ENCODE results near the gene GMNN. TPM values are rescaled to one million over a fixed set of nuclear protein-coding genes. Genes with fewer than 3 reads are reported as not detected.
"Not testable (repeated sequence)": the region's sequence is repeated elsewhere in the genome, so short reads cannot be mapped to it uniquely, and the experiment has no call there.

Gene GMNN
- total RNA-seq, 5 donors from 2014 or later (not counting 1 experiment from before 2014, with no cell fraction given), result 5.7 to 12.3 (median 6.1) TPM

DNA sequence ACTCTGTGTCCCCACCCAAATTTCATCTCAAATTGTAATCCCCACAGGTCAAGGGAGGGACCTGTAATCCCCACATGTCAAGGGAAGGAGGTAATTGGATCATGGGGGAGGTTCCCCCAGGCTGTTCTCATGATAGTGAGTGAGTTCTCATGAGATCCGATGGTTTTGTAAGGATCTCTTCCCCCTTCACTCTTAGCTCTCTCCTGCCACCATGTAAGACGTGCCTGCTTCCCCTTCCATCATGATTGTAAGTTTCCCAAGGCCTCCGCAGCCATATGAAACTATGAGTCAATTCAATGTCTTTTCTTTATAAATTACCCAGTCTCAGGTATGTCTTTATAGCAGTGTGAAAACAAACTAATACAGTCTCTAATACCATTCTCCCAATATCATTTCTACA is 23.9 kb upstream of the GMNN start:
- POLR2A ChIA-PET; H3K9me3 ChIP-seq; DNase-seq; H3K27ac ChIP-seq (ENCODE audit: low read length); H3K27ac Mint-ChIP-seq; H3K36me3 Mint-ChIP-seq; H3K4me1 ChIP-seq (ENCODE audit: control insufficient read depth in 1 of 2, extremely low read depth in 1 of 2, insufficient read depth in 2 of 2, low read length in 2 of 2); H3K4me3 Mint-ChIP-seq; H3K36me3 ChIP-seq (ENCODE audit: control insufficient read depth in 2 of 2, extremely low read depth in 1 of 2, insufficient read depth in 1 of 2, low read length in 1 of 2); H3K9me3 Mint-ChIP-seq; CTCF ChIA-PET; H3K27me3 Mint-ChIP-seq; ATAC-seq (replicated peaks in 1 of 4); H3K4me1 Mint-ChIP-seq; H3K27me3 ChIP-seq (replicated peaks in 1 of 2; ENCODE audit: control insufficient read depth in 2 of 2, extremely low read depth in 1 of 2, insufficient read depth in 2 of 2, low read length in 1 of 2); H3K4me3 ChIP-seq (ENCODE audit: control insufficient read depth in 1 of 2, extremely low read depth in 1 of 2, low read length in 1 of 2): not testable (repeated sequence)
- WGBS (ENCODE audit: insufficient coverage), result no CpG with 5 or more reads among the region's 3 CpGs

DNA sequence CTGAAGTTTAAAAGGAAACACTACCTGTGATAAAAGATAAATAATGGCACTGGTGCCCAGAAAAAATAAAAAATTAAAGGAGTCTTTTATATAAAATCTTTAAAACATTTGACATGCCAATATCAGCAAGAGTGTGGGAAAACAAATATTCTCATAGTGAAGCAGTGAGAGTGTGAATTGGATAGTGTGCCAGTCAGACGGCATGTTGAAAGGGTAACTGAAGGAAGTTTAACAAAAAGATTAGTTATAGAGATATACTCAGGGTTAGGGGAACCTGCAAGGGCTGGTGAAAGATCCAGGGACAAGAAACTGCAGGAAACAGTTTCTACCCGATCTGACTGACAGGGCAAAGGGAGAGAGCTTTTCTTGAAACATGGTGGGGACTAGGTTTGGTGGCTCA is 22.2 kb upstream of the GMNN start:
- POLR2A ChIA-PET, result no interaction called here
- H3K36me3 Mint-ChIP-seq, result no peaks in the 10 kb centered on the region
- Histone ChIP-seq H3K27me3 (replicated peaks in 1 of 2; ENCODE audit: control insufficient read depth in 2 of 2, extremely low read depth in 1 of 2, insufficient read depth in 2 of 2, low read length in 1 of 2) (no peaks in the 10 kb centered on the region), H3K36me3 (ENCODE audit: control insufficient read depth in 2 of 2, extremely low read depth in 1 of 2, insufficient read depth in 1 of 2, low read length in 1 of 2) (no peaks in the 10 kb centered on the region), H3K9me3 (no peaks in the 10 kb centered on the region), H3K4me1 (ENCODE audit: control insufficient read depth in 1 of 2, extremely low read depth in 1 of 2, insufficient read depth in 2 of 2, low read length in 2 of 2) (no peaks in the 10 kb centered on the region), H3K4me3 (ENCODE audit: control insufficient read depth in 1 of 2, extremely low read depth in 1 of 2, low read length in 1 of 2) (no peak overlapping the region), H3K27ac (ENCODE audit: low read length) (no peak overlapping the region)
- no peaks in the 10 kb centered on the region for H3K9me3 Mint-ChIP-seq
- H3K4me3 Mint-ChIP-seq, result no peak overlapping the region
- H3K27ac Mint-ChIP-seq, result no peak overlapping the region
- no peak for DNase-seq
- WGBS (ENCODE audit: insufficient coverage), result 61% methylated on average over 2 of the region's 2 CpGs
- H3K4me1 Mint-ChIP-seq, result no peaks in the 10 kb centered on the region
- H3K27me3 Mint-ChIP-seq, result peaks cover 0 to 5% of the 10 kb centered on the region in 2 donors
- CTCF ChIA-PET, result no interaction called here
- no peak for ATAC-seq (replicated peaks in 1 of 4)

DNA sequence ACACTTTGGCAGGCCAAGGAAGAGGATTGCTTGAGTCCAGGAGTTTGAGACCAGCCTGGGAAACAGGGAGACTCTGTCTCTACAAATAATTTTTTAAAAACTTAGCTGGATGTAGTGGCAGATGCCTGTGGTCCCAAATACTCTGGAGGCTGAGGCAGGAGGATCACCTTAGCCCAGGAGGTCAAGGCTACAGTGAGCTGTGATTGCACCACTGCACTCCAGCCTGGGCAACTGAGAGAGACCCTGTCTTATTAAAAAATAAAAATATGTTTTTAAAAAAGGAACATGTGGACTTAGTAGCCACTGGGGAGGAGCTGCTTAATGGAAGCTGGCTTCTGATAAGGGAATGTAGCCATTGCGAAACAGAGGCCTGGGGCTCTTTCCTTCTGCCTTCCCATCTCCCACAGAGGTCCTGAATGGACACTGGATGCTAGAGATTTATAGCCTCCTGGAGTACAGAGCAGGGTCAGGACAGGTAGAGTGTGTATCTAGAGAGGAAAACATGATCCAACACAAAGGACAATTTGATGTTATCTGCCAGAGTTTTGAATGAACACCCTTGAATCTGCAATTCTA is 21.7 kb upstream of the GMNN start:
- H3K27me3 ChIP-seq (replicated peaks in 1 of 2; ENCODE audit: control insufficient read depth in 2 of 2, extremely low read depth in 1 of 2, insufficient read depth in 2 of 2, low read length in 1 of 2), result no peaks in the 10 kb centered on the region
- no peaks in the 10 kb centered on the region for H3K4me1 Mint-ChIP-seq
- ATAC-seq (replicated peaks in 1 of 4), result no peak
- no peaks in the 10 kb centered on the region for H3K36me3 Mint-ChIP-seq
- H3K4me3 ChIP-seq (ENCODE audit: control insufficient read depth in 1 of 2, extremely low read depth in 1 of 2, low read length in 1 of 2), result no peak overlapping the region
- no peak overlapping the region for H3K4me3 Mint-ChIP-seq
- no peak for DNase-seq
- ChIA-PET POLR2A (interaction anchor here in 1 of 2 donors (0.9 kb wide), 1 partner anchor 20 kb away, joined by 3 read pairs; no protein-coding TSS in a partner anchor), CTCF (no interaction called here)
- no CpG with 5 or more reads among the region's 1 CpG for WGBS (ENCODE audit: insufficient coverage)
- H3K27me3 Mint-ChIP-seq, result peaks cover 0 to 5% of the 10 kb centered on the region in 2 donors
- no peaks in the 10 kb centered on the region for H3K9me3 Mint-ChIP-seq
- H3K36me3 ChIP-seq (ENCODE audit: control insufficient read depth in 2 of 2, extremely low read depth in 1 of 2, insufficient read depth in 1 of 2, low read length in 1 of 2), result no peaks in the 10 kb centered on the region
- no peaks in the 10 kb centered on the region for H3K4me1 ChIP-seq (ENCODE audit: control insufficient read depth in 1 of 2, extremely low read depth in 1 of 2, insufficient read depth in 2 of 2, low read length in 2 of 2)
- H3K27ac Mint-ChIP-seq, result no peak overlapping the region
- no peak overlapping the region for H3K27ac ChIP-seq (ENCODE audit: low read length)
- H3K9me3 ChIP-seq, result no peaks in the 10 kb centered on the region

DNA sequence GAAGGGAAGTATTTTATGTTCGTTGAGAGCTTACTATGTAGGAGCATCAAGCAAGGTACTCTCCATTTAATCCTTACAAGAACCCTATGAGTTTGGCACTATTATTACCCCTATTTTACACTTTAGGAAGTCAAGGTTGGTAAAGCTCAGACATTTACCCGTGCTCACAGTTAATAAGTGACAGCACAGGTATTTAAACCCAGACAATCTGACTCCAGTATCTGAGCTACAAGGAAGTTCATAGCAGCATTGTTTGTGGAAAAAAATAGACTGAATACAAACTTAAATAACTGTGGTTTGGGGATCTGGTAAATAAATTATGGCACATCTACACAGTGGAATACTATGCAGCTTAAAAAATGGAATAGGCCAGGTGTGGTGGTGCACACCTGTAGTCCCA is 21.2 kb upstream of the GMNN start:
- Mint-ChIP-seq H3K36me3 (no peaks in the 10 kb centered on the region), H3K4me3 (no peak overlapping the region), H3K27ac (no peak overlapping the region), H3K4me1 (no peaks in the 10 kb centered on the region), H3K27me3 (peaks cover 0 to 5% of the 10 kb centered on the region in 2 donors), H3K9me3 (no peaks in the 10 kb centered on the region)
- no peaks in the 10 kb centered on the region for H3K27me3 ChIP-seq (replicated peaks in 1 of 2; ENCODE audit: control insufficient read depth in 2 of 2, extremely low read depth in 1 of 2, insufficient read depth in 2 of 2, low read length in 1 of 2)
- H3K27ac ChIP-seq (ENCODE audit: low read length), result no peak overlapping the region
- H3K4me1 ChIP-seq (ENCODE audit: control insufficient read depth in 1 of 2, extremely low read depth in 1 of 2, insufficient read depth in 2 of 2, low read length in 2 of 2), result no peaks in the 10 kb centered on the region
- no peak for DNase-seq
- H3K9me3 ChIP-seq, result no peaks in the 10 kb centered on the region
- H3K36me3 ChIP-seq (ENCODE audit: control insufficient read depth in 2 of 2, extremely low read depth in 1 of 2, insufficient read depth in 1 of 2, low read length in 1 of 2), result no peaks in the 10 kb centered on the region
- WGBS (ENCODE audit: insufficient coverage), result no CpG with 5 or more reads among the region's 2 CpGs
- POLR2A ChIA-PET, result interaction anchor here in 1 of 2 donors (0.6 to 0.9 kb wide), 2 partner anchors 20 to 411 kb away, joined by 3 to 4 read pairs; no protein-coding TSS in a partner anchor
- ATAC-seq (replicated peaks in 1 of 4), result no peak
- H3K4me3 ChIP-seq (ENCODE audit: control insufficient read depth in 1 of 2, extremely low read depth in 1 of 2, low read length in 1 of 2), result no peak overlapping the region
- CTCF ChIA-PET, result no interaction called here

- H3K36me3 ChIP-seq (ENCODE audit: control insufficient read depth in 2 of 2, extremely low read depth in 1 of 2, insufficient read depth in 1 of 2, low read length in 1 of 2); H3K9me3 ChIP-seq; H3K4me3 Mint-ChIP-seq; H3K27me3 ChIP-seq (replicated peaks in 1 of 2; ENCODE audit: control insufficient read depth in 2 of 2, extremely low read depth in 1 of 2, insufficient read depth in 2 of 2, low read length in 1 of 2); H3K36me3 Mint-ChIP-seq; H3K27ac ChIP-seq (ENCODE audit: low read length); H3K9me3 Mint-ChIP-seq; H3K4me1 Mint-ChIP-seq; ATAC-seq (replicated peaks in 1 of 4); DNase-seq; H3K27ac Mint-ChIP-seq; H3K27me3 Mint-ChIP-seq; H3K4me3 ChIP-seq (ENCODE audit: control insufficient read depth in 1 of 2, extremely low read depth in 1 of 2, low read length in 1 of 2); H3K4me1 ChIP-seq (ENCODE audit: control insufficient read depth in 1 of 2, extremely low read depth in 1 of 2, insufficient read depth in 2 of 2, low read length in 2 of 2): not testable (repeated sequence)
- WGBS (ENCODE audit: insufficient coverage), result no CpG with 5 or more reads among the region's 4 CpGs
- ChIA-PET POLR2A (interaction anchor here (0.5 to 0.7 kb wide), 3 partner anchors 11 to 107 kb away, joined by 3 to 6 read pairs (median 5); no protein-coding TSS in a partner anchor), CTCF (interaction anchor here in 1 of 2 donors (0.7 kb wide), 1 partner anchor 325 kb away, joined by 3 read pairs; no protein-coding TSS in a partner anchor)
Measured at GRCh38 chr6:24754378-24754777, 20.4 kb upstream of the GMNN start.

DNA sequence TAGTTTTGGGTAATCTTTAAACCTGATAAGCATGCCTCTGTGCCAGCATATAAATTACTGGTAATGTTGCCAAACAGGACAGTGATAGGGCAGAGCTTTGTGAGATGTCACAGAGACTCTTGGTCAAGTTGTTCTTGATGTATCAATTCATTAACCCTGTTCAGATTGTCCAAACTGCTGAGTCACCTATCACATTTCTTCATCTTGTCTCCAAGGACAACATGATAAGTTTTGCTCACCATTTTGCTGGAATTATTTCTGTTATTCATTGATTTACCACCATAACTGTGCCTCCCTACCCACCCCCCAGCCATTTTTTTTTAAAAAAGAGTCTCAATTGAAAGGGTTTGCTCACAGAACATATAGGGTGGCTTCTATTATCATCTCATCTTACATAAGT is 19.5 kb upstream of the GMNN start:
- no peak overlapping the region for H3K27ac Mint-ChIP-seq
- no peaks in the 10 kb centered on the region for H3K36me3 Mint-ChIP-seq
- CTCF ChIA-PET, result interaction anchor here in 1 of 2 donors (0.7 kb wide), 1 partner anchor 326 kb away, joined by 3 read pairs; no protein-coding TSS in a partner anchor
- ATAC-seq (replicated peaks in 1 of 4) (no peak), DNase-seq (no peak)
- H3K4me1 Mint-ChIP-seq, result no peaks in the 10 kb centered on the region
- no peaks in the 10 kb centered on the region for H3K9me3 ChIP-seq
- H3K27me3 Mint-ChIP-seq, result no peaks in the 10 kb centered on the region
- no peak overlapping the region for H3K27ac ChIP-seq (ENCODE audit: low read length)
- no peak overlapping the region for H3K4me3 ChIP-seq (ENCODE audit: control insufficient read depth in 1 of 2, extremely low read depth in 1 of 2, low read length in 1 of 2)
- no peak overlapping the region for H3K4me3 Mint-ChIP-seq
- no peaks in the 10 kb centered on the region for H3K27me3 ChIP-seq (replicated peaks in 1 of 2; ENCODE audit: control insufficient read depth in 2 of 2, extremely low read depth in 1 of 2, insufficient read depth in 2 of 2, low read length in 1 of 2)
- POLR2A ChIA-PET, result no interaction called here
- no peaks in the 10 kb centered on the region for H3K9me3 Mint-ChIP-seq
- no peaks in the 10 kb centered on the region for H3K4me1 ChIP-seq (ENCODE audit: control insufficient read depth in 1 of 2, extremely low read depth in 1 of 2, insufficient read depth in 2 of 2, low read length in 2 of 2)
- no peaks in the 10 kb centered on the region for H3K36me3 ChIP-seq (ENCODE audit: control insufficient read depth in 2 of 2, extremely low read depth in 1 of 2, insufficient read depth in 1 of 2, low read length in 1 of 2)

- 89% methylated on average over 4 of the region's 6 CpGs for WGBS (ENCODE audit: insufficient coverage)
- Mint-ChIP-seq H3K9me3 (no peaks in the 10 kb centered on the region), H3K27ac (no peak overlapping the region), H3K36me3 (no peaks in the 10 kb centered on the region), H3K4me1 (peaks cover 0 to 8% (median 0%) of the 10 kb centered on the region in 3 donors), H3K4me3 (no peak overlapping the region), H3K27me3 (no peaks in the 10 kb centered on the region)
- Histone ChIP-seq H3K36me3 (ENCODE audit: control insufficient read depth in 2 of 2, extremely low read depth in 1 of 2, insufficient read depth in 1 of 2, low read length in 1 of 2) (no peaks in the 10 kb centered on the region), H3K27me3 (replicated peaks in 1 of 2; ENCODE audit: control insufficient read depth in 2 of 2, extremely low read depth in 1 of 2, insufficient read depth in 2 of 2, low read length in 1 of 2) (no peaks in the 10 kb centered on the region), H3K4me1 (ENCODE audit: control insufficient read depth in 1 of 2, extremely low read depth in 1 of 2, insufficient read depth in 2 of 2, low read length in 2 of 2) (no peaks in the 10 kb centered on the region), H3K27ac (ENCODE audit: low read length) (no peak overlapping the region), H3K9me3 (no peaks in the 10 kb centered on the region), H3K4me3 (ENCODE audit: control insufficient read depth in 1 of 2, extremely low read depth in 1 of 2, low read length in 1 of 2) (no peak overlapping the region)
- DNase-seq (no peak), ATAC-seq (replicated peaks in 1 of 4) (no peak)
- ChIA-PET CTCF (no interaction called here), POLR2A (no interaction called here)
Measured at GRCh38 chr6:24757611-24758010, 17.1 kb upstream of the GMNN start.
